Measurements from ENCODE around the gene FRAT2.
"Not testable (repeated sequence)": the region's sequence is repeated elsewhere in the genome, so short reads cannot be mapped to it uniquely, and the experiment has no call there.

FRAT2 gene

DNA sequence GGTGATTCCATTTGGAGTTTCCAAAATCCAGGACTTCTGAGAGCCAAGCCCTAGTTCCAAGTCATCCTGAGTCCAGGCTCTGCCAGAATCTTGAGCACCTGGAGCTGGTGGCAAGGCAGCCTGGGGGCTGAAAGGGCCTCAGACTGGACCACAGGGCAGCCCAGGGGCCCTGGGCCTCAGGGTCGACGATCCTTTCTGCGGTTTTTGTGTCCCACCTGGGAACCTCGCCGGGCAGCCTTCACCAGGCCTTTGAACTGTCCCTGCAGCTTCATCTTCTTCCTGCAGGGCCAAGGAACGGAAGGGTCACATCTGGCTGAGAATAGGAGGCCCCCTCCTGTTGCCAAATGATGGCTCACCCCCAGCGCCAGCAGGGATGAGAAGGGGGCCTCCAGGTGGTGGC lies 22.4 kb upstream of the FRAT2 start:
- in situ Hi-C loops (cut with MboI; ENCODE audit: low sequenced_read_pairs), result no loop called here

DNA sequence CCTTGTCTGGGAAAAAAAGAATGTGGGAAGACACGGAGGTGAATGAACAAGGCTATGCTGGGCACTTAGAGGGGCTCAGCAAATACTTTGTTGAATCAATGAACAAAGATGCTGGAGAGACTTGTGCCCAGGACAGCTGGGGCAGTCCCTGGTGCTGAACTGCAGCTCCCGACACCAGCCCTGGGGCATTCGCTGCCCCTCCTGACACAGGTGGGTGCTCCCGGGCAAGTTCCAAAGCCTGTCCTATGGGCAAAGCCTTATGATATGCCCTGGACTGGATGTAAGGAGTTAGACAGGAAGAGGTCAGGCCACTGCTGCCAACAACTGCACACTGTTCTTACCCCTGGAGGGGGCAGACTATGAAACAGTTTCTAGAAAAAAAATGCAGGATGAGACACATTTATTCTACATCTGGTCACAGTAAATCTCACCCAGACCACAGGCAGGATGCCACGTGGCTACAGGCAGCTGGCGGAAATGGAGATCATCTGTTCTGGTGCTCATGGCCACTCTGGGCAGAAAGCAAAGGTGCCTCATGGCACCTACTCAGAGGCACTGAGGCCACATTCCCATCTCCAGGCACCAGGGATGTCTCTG lies 21.9 kb upstream of the FRAT2 start:
- in situ Hi-C loops (cut with MboI; ENCODE audit: low sequenced_read_pairs), result no loop called here

- in situ Hi-C loops (cut with MboI; ENCODE audit: low sequenced_read_pairs), result no loop called here
Measured at GRCh38 chr10:97355571-97355975, 21.0 kb upstream of the FRAT2 start.

DNA sequence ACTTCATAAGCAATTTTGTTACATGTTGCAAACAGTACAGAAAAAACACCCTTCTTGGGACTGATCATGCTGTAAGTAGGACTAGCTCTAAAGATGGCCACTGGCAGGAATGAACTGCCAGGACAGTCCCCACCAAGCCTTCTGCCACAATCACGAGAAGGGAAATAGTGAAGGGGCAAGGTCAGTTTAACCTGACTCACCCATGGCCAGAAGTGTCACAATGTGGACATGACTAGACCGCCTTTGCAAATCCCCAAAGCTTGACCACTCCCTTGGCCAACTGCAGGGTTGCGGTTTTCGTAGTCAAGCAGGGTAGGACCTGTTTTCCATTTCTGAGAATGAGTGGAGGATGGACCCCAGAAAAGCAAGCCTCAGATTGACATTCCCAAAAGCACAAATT lies 19.4 kb upstream of the FRAT2 start:
- in situ Hi-C loops (cut with MboI; ENCODE audit: low sequenced_read_pairs), result no loop called here

DNA sequence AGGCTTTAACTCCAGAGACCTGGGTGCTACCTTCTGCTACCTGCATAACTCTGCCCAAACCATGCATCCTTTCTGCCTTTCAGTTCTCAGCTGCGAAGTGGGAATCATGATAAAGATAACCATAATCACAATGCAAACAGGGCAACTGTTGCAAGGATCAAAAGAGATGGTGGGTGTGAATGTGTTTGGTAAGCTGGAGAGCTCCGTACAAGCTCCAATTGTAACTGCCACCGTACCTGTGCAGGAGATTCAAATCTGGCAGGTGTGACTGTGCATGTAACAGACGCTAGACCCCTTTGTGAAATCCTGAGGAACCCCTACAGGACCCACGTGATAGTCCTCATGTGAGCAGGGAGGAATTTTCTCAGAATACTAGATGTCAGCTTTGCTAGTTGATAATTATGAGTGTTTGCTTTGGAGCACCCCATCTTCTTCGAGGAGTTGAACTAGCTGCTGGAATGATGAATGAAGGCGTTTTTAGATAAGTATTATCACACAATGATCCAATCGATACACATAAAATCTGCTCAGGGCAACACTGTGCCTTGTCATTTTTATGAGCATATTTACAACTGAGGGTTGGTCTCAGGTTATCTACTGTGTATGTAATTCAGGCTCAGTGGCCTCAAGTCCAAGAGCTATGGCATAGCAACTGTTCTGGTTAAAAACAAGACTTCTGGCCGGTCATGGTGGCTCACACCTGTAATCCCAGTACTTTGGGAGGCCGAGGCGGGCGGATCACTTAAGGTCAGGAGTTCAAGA lies 15.4 kb upstream of the FRAT2 start:
- in situ Hi-C loops (cut with MboI; ENCODE audit: low sequenced_read_pairs), result no loop called here

- in situ Hi-C loops (cut with MboI; ENCODE audit: low sequenced_read_pairs), result no loop called here
Measured at GRCh38 chr10:97347317-97347716, 12.8 kb upstream of the FRAT2 start.

- in situ Hi-C loops (cut with MboI; ENCODE audit: low sequenced_read_pairs), result not testable (repeated sequence)
Measured at GRCh38 chr10:97343664-97344063, 9.1 kb upstream of the FRAT2 start.

DNA sequence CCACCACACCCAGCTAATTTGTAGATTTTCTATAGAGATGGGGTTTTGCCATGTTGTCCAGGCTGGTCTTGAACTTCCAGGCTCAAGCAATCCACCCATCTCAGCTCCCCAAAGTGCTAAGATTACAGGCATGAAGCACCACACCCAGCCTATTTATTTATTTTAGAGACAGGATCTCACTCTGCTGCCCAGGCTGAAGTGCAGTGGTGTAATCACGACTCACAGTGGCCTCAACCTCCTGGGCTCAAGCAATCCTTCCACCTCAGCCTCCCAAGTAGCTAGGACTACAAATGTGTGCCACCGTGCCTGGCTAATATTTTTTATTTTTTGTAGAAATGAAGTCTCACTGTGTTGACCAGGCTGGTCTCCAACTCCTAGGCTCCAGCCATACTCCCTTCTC lies 6.9 kb upstream of the FRAT2 start:
- in situ Hi-C loops (cut with MboI; ENCODE audit: low sequenced_read_pairs), result no loop called here

- in situ Hi-C loops (cut with MboI; ENCODE audit: low sequenced_read_pairs), result no loop called here
Measured at GRCh38 chr10:97338041-97338440, 3.5 kb upstream of the FRAT2 start.

- in situ Hi-C loops (cut with MboI; ENCODE audit: low sequenced_read_pairs), result no loop called here
Measured at GRCh38 chr10:97336942-97337831, 2.7 kb upstream of the FRAT2 start.

- in situ Hi-C loops (cut with MboI; ENCODE audit: low sequenced_read_pairs), result no loop called here
Measured at GRCh38 chr10:97336446-97336845, 1.9 kb upstream of the FRAT2 start.

- in situ Hi-C loops (cut with MboI; ENCODE audit: low sequenced_read_pairs), result no loop called here
Measured at GRCh38 chr10:97336006-97336405, 1.5 kb upstream of the FRAT2 start.

DNA sequence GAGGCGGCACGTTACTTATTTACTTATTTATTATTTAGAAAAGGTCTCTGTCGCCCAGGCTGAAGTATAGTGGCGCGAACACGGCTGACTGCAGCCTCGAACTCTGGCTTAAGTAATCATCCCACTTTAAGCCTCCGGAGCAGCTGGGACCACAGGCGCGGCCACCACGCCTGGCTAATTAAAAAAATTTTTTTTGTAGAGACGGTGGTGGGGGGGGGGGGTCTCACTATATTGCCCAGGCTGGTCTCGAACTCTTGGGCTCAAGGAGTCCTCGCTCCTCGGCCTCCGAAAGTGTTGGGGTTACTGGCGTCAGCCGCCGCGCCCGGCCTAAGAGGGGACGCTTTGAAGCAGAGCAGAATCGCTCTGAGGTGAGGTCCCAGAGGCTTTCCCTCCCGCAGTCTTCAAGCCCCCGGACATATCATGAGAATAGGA lies 675 bp upstream of the FRAT2 start:
- in situ Hi-C loops (cut with MboI; ENCODE audit: low sequenced_read_pairs), result no loop called here

- in situ Hi-C loops (cut with MboI; ENCODE audit: low sequenced_read_pairs), result no loop called here
Measured at GRCh38 chr10:97333601-97334369, 744 bp downstream of the FRAT2 start.

GRCh38 chr10:97333351-97333600 lies 1.3 kb downstream of the FRAT2 start:
- in situ Hi-C loops (cut with MboI; ENCODE audit: low sequenced_read_pairs), result no loop called here

DNA sequence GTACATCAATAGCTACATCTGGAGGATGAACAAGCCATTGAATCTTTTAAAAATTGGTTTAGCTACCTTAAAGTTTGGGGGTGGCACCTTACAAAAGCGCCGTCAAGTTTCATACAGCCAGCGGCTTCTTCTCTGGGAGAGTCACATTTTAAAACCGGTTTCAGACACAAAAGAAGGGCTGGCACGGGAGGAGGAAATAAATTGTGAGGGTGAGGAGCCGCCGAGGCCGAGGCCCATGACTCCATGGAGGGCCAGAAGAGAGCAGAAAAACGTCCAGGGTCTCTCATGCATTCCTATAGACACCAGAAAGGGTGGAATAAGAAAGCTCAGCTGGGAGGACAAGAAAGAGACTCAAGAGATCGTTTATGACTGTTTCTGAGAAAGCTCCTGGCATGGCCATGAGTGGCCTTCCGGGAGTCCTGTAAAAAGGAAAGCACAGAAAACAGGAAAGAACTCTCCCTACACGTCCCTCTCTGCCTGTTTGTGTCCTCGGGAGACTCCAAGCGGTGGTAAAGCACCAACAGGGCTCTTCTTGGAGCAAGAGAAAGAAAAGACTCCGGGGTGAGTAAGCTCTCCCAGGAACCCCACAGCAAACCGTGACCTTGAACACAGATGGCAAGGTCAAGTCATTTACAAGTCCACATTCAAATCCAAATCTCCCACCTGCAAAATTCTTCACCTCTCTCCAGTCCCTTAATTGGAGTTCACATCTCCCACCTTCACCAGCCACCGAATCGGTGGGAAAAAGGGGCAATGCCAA lies 1.8 kb downstream of the FRAT2 start:
- in situ Hi-C loops (cut with MboI; ENCODE audit: low sequenced_read_pairs), result no loop called here

DNA sequence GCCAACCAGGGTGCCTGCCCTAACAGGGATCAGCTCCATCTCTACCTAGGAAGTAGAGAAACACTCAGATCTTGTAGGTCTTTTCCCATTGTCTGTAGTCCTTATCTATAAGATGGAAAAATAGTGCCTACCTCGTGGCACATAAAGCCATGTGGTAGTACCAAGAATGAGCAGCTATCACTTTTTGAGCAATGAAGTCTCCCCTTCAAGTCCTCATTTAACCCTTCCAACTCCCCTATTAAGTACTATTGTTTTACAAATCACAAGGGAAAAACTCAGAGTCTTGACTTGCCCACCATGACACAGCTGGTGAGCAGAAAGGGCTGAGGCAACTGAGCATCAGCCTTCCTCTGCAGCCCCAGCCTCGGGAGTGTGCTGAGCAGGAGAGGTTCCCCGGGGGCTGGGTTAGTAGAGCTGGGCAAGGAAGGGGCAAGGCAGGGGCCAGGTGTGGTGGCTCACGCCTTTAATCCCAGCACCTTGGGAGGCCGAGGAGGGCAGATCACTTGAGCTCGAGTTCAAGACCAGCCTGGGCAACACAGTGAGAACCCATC lies 3.3 kb downstream of the FRAT2 start:
- in situ Hi-C loops (cut with MboI; ENCODE audit: low sequenced_read_pairs), result no loop called here

DNA sequence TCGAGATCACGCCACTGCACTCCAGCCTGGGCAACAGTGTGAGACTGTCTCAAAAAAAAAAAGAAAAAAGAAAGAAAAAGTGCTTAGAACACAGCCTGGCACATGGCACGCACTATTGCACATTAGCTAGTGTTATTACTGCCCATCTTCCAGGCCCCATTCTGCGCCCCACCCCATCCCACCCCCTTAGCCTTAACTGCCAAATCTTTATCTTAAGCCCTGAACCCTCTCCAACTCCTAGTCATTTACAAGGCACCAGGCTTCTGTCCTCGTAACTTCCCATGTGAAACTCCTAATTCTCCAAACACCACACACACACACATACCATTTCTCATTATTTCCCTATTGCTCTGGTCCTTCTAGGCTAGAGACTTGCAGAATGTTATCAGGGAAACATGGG lies 4.8 kb downstream of the FRAT2 start:
- in situ Hi-C loops (cut with MboI; ENCODE audit: low sequenced_read_pairs), result no loop called here

DNA sequence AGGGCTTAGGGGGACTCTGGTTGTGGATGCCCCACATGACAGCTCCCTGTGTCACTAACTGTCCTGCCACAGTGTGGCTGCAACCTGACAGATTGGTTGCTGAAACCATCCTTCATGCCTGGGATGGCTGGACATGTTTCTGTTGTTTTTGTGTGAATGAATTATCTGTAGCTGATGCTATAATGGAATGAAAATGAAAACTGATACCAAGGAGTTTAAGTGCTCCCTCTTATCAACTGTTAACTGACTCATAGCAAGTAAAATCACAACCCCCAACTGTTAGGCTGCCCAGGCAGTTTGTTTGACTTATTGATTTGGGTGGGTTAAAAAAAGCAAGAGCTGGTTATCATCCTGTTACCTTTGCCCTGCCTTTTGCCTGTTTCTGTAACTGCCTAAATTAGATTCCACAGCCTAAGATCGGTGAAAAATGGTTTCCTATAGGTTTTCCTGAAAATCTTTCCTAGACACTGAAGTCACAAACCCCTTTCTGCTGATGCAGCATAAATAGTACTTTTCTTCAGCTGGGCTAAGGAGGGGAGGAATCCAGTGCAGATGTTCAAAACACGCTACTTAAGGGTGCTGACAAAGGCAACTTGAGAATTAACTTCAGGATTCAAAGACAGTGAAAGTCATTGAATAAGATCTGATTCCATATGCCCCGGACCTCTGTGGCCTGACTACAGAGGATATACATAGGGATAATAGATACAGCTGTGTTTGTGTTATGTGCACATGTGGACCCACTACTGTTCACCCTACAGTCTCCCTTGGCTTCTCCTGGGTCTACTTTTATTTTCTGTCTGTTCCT lies 5.7 kb downstream of the FRAT2 start:
- in situ Hi-C loops (cut with MboI; ENCODE audit: low sequenced_read_pairs), result no loop called here

Measured in HL-60/S4 treated with phorbol 12-myristate 13-acetate at 8.2 ng/mL for 4 days and 3 days (cell line).